HG02981 (cell line): ENCODE results near the gene TRAPPC11.

ENCODE experiments used
- ATAC-seq: cut with Tn5 transposase; IDR thresholded peaks from one replicate; pipeline ENCODE4 v1.9.1; 2021; ENCODE audit warnings: mild to moderate bottlenecking, moderate library complexity; ENCODE audit not compliant: unreplicated experiment

The TRAPPC11 gene

DNA sequence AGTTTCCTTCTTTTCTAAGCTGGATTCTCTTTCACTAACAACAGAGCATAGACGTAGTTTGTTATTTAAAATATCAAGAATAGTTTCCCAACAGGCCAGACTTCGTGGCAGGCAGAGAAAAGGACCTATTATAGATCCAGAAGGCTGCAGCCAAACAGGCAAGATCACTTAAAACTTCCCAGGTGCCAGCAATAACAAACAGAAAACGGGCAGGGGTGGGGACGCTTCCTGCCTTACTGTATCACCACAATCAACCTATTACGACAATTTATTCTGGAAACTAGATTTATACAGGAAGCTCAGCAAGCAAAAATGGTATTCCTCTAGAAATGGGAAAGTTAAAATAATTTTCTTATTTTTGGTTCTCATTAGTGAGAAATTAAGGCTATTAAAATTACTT is 22.2 kb upstream of the TRAPPC11 start:
- no peak for ATAC-seq

DNA sequence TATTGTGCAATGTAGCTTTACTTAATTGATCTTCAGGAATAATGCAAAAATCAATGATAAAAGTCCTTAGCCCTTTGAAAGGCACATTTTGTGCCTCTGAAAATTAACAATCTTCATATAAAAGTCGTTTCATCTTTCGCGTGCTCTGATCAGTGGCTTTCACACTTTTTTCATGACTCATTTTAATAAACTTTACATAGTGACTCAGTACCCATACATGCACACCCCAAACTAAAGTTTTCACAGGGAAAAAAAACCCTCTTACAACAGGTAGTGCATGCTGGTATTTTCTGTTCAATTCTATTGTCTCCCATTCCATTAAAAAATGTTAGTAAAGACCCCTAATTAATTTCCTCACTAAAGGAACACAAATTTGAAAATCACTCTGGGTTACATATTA is 21.6 kb upstream of the TRAPPC11 start:
- ATAC-seq, result no peak

DNA sequence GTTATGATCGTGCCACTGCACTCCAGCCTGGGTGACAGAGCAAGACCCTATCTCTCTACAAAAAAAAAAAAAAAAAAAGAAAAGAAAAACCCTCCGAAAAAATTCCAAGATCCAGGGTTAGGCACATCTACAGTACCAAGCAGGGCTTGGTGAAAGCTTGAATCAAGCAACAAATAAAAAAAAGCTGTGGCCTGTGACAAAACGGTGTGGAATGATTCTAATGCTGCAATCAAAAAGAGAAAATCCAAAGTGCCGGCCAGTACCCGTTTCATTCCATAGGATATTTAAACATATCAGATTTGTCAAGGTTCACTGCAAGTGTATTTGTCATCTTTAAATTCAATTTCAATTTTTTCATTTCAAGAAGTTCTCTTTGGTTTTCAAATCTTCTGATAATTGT is 20.7 kb upstream of the TRAPPC11 start:
- no peak for ATAC-seq

DNA sequence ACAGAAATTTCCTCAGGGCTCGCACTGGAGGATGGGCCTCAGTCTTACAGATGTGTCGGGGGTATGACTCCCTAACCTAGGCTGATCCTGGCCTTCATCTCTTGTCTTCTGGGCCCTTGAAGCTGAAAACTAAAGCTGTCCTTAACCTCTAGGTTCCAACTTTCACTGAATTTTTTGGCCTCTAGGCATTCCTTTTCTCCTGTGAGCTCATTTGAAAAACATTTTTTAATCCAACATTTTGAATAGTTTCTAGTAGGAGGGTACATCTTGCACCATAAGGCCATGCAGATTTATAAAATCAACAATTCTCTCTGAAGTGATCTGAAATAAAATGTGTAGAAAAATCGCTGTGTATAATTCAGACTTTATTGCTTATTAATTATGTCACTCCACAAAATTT is 19.8 kb upstream of the TRAPPC11 start:
- no peak for ATAC-seq

GRCh38 chr4:183645326-183645725 is 13.8 kb upstream of the TRAPPC11 start:
- ATAC-seq, result no peak

DNA sequence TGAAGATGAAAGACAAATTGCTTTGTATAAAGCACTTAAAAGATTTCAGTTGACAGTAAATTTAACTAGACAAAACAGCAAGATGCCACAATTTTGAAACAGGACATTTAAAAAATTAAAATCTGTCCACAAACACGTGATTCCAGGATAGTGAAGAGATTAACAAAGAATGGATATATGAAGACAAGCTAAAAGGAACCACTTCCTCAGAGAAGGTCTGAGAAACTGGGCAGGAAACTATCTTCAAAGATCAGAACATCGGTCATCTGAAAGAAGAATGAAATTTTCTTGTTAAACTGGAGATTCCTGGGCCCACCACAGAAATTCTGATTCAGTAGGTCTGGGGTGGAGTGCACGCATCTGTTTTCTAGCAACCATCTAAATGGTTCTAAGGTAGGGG is 1.5 kb upstream of the TRAPPC11 start:
- ATAC-seq, result no peak

DNA sequence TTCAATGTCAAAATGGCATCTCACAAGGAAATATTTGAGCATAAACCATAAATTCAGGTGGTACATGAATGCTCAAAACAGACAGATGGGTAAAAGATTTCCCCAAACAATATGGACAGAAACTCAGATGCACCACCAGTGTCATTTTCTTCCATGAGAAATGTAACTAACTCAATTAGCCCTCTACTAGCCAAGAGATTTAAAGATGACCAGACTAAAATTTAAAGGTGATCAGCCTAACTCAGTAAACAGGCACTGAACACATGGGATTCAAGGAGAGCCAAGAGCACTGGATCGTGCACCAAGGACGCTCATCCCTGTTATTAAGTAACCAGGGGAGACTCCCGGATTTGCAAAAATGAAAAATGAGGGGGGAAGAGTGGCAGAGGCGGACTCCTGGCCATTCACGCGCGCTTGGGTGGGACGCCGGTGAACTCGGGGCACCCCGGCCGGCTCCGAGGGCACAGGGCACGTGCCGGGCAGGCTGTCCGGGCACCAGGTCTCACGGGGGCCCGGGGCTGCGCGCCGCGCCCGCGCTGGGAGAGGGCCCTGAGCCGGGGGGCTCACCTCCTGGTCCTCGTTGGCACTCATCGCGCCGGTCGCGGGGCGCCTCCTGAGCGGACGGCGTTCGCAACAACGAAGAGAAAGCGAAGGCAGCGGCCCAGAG is 598 bp upstream of the TRAPPC11 start:
- peak; percentile 12 for ATAC-seq

DNA sequence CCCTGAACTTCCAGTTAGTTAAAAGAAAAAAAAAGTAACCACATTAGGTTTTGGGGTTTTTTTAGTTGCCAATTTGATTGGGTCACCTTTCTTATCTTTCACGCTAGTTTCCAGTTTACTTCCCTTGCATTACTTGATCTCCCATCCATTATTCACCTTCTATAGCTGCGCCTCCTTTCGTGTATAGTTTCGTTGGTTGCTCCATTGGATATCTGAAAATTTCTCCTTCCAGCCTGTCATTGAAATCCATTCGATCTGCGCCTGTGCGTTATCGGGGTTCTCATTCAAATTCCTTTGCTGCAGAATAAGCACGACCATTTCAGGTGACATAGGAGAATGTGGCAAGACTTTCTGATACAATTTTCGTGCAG is 764 bp downstream of the TRAPPC11 start:
- no peak for ATAC-seq

DNA sequence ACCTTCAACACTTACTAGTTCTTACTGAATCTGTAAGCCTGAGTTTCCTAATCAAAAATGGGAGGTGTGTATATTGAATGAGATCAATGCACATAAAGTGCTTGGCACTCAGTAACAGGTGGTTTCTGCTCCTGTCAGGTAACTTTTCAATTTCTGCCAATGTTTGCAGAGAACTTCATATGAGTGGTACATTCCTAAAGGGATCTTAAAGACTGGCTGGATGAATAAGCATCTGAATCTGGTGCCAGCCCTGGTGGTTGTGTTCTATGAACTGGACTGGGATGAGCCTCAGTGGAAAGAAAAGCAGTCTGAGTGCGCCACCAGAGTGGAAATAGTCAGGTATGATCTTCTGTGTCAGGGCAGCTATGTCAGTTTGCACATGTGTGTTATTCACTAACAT is 7.0 kb downstream of the TRAPPC11 start:
- ATAC-seq, result no peak

- ATAC-seq, result no peak
These were observed 11.2 kb downstream of the TRAPPC11 start for GRCh38 chr4:183670251-183670650.

DNA sequence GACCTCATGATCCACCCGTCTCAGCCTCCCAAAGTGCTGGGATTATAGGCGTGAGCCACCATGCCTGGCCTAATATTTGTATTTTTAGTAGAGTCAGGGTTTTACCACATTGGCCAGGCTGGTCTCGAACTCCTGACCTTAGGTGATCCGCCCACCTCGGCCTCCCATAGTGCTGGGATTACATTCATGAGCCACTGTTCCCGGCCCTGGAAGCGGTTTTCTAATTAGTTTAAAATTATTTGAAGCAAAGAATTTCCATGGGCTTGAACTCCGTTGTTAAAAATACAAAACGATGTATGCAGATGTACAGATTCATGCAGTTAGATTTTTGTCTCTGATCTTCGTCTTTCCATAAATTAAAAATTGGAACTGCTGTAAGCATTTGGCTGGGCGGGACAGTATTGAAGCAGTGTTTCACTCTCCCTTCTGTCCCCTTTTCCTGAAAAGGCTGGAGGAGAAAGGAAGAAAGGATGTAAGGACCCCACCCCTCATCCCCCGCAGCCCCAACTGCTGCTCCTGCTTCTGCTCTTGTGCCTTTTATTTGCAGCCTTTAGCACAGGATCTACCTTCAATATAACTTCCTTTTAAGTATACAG is 12.0 kb downstream of the TRAPPC11 start:
- ATAC-seq, result no peak

DNA sequence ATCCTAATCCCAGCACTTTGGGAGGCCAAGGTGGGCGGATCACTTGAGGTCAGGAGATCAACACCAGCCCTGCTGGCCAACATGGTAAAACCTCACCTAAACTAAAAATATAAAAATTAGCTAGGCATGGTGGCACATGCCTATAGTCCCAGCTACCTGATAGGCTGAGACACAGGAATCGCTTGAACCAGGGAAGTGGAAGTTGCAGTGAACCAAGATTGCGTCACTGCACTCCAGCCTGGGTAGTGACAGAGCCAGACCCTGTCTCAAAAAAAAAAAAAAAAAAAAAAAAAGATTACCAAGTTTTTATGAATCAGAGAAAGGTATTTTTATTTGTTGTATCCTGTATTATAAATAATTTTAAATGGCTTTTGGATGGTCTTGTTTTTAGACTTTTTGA is 15.1 kb downstream of the TRAPPC11 start:
- ATAC-seq, result no peak

GRCh38 chr4:183675625-183676024 is 16.5 kb downstream of the TRAPPC11 start:
- no peak for ATAC-seq

DNA sequence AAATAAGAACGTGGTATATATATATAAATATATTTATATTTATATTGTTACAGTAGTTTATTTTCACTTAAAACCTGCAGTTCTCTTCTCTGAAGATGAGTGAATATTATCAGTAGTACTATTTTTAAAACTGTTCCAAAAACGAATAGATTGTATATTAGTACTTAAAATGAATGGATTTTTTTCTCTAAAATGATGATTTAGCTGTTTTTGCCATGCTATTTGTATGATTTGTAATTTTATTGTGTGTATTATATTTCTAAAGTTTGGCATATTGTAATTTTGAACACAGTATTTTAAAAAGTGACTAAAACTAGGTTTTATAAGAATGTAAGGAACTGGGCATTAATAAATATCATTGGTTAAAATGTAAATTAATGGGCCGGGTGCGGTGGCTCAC is 22.0 kb downstream of the TRAPPC11 start:
- no peak for ATAC-seq

DNA sequence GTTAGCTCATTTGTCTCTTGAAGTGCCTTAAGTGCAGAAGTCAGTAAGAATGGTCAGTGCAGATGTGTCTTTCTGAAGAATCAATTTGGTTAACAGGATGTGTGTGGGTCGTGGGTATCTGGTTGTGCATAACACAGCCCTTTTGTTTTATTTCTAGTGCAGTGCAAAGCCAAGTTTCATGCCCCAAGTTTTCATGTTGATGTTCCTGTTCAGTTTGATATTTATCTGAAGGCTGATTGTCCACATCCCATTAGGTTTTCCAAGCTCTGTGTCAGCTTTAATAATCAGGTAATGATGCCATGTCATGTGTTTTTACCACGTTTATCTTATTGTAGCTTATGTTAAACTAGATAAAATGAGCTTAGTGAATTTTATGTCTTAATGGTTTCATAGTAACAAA is 27.4 kb downstream of the TRAPPC11 start:
- no peak for ATAC-seq

DNA sequence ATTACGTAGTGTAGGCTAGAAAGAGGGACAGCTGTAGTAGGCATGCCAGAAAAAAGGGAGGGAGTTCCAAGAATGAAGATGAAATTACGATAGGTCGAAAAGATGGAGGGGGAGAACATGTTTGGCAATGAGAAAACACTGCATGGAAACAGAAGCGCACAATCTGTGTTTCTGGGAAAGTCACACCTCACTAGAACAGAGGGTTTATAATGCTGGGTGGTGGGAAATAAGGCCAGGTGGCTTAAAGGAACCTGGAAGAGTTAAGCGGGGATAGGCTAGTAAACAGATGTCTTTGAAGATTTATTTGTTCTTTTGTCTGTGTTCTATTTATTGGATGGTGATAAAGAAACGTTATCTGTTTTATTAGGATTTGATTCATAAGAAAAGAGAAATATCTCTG is 29.1 kb downstream of the TRAPPC11 start:
- no peak for ATAC-seq

- ATAC-seq, result no peak
These were observed 31.9 kb downstream of the TRAPPC11 start for GRCh38 chr4:183691006-183691405.

GRCh38 chr4:183691897-183692296 is 32.8 kb downstream of the TRAPPC11 start:
- no peak for ATAC-seq

DNA sequence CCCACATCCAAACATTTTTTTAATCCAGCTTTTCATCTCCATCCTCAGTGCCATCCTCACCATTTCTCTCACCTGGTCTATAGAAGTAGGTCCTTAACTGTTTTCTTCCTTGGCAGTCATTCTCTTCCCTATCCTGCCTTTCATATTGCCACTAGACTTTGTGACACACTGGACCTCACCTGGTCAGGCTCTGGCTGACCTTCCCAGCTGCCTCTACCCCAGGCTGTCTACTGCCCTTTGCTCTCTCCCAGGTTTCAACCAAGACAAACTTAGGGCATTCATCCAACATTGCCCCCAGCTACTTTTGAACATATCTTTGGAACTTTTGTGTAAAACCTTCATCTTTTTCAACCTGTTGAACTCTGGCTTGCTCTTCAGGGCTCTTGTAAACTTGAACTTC is 39.8 kb downstream of the TRAPPC11 start:
- ATAC-seq, result no peak

GRCh38 chr4:183700407-183700806 is 41.3 kb downstream of the TRAPPC11 start:
- no peak for ATAC-seq

GRCh38 chr4:183702492-183702891 is 43.4 kb downstream of the TRAPPC11 start:
- ATAC-seq, result no peak

DNA sequence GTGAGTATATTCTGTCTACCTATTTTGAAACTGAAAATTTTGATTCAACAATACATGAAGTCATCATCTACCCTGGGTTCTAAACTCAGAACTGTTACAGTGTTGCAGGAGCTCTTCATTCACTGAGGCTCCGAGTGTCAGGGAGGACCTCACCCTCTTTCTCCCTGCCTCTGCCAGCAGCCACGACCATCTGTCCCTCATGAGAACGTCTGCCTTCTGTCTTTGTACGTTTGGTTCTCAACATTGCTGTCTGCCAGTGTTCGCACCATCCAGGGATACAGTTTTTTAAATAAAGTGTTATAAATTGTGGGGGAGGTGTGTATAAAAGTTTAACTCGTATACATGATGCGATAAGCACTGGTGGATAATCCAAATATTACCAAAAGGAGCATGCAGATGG is 55.5 kb downstream of the TRAPPC11 start:
- ATAC-seq, result no peak

- ATAC-seq, result no peak
These were observed 57.2 kb downstream of the TRAPPC11 start for GRCh38 chr4:183716302-183716701.
